ENCODE results near the gene DMXL2.
"Not testable (repeated sequence)": the region's sequence is repeated elsewhere in the genome, so short reads cannot be mapped to it uniquely, and the experiment has no call there.

DMXL2 gene

DNA sequence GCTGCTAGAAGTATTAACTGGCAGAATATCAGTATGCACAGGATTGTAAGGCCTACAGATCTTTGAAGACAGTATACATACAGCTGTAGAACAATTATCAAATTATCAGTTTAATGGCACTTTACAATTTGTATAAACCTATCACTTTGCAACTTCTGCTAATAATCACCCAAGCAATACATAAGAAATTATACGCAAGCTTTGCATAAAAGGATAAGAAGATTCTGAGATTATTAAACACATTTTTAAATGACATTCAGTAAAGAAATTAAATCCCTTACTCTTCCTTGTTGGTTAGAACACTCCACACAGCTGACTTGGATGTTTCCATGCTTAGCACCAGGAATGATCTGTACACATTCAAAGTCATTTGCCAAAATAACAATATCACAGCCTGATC, 46.8 kb downstream of the DMXL2 start:
- H3K27ac ChIP-seq = no peak overlapping the region
- TF ChIP-seq, protein P1, sequence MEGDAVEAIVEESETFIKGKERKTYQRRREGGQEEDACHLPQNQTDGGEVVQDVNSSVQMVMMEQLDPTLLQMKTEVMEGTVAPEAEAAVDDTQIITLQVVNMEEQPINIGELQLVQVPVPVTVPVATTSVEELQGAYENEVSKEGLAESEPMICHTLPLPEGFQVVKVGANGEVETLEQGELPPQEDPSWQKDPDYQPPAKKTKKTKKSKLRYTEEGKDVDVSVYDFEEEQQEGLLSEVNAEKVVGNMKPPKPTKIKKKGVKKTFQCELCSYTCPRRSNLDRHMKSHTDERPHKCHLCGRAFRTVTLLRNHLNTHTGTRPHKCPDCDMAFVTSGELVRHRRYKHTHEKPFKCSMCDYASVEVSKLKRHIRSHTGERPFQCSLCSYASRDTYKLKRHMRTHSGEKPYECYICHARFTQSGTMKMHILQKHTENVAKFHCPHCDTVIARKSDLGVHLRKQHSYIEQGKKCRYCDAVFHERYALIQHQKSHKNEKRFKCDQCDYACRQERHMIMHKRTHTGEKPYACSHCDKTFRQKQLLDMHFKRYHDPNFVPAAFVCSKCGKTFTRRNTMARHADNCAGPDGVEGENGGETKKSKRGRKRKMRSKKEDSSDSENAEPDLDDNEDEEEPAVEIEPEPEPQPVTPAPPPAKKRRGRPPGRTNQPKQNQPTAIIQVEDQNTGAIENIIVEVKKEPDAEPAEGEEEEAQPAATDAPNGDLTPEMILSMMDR (conservative IDR thresholded peaks at IDR 0.05) = no peak
- TF ChIP-seq ZFX (IDR thresholded peaks at IDR 0.05) = no peak

GRCh38 chr15:51573352-51573751, 49.2 kb downstream of the DMXL2 start:
- H3K27ac ChIP-seq = not testable (repeated sequence)

DNA sequence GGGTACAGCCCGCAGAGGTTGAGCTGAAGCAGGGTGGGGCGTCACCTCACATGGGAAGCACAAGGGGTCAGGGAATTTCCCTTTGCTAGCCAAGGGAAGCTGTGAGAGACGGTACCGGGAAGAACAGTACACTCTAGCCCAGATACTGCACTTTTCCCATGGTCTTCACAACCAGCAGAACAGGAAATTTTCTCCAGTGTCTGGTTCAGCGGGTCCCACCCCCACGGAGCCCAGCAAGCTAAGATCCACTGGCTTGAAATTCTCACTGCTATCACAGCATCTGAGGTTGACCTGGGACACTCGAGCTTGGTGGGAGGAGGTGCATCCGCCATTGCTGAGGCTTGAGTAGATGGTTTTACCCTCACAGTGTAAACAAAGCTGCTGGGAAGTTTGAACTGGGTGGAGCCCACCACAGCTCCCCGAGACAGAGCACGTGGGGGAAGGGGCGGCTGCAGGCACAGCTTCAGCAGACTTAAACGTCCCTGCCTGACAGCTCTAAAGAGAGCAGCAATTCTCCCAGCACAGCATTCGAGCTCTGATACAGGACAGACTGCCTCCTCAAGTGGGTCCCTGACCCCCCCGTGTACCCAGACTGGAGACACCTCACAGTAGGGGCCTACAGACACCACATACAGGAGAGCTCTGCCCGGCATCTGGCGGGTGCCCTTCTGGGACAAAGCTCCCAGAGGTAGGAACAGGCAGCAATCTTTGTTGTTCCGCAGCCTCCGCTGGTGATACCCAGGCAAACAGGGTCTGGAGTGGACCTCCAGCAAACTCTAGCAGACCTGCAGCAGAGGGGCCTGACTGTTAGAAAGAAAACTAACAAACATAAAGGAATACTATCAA, 53.4 kb downstream of the DMXL2 start:
- 0 out of 2 replicates have a peak overlapping the region, but pooled peaks have one; percentile 1 for H3K27ac ChIP-seq

DNA sequence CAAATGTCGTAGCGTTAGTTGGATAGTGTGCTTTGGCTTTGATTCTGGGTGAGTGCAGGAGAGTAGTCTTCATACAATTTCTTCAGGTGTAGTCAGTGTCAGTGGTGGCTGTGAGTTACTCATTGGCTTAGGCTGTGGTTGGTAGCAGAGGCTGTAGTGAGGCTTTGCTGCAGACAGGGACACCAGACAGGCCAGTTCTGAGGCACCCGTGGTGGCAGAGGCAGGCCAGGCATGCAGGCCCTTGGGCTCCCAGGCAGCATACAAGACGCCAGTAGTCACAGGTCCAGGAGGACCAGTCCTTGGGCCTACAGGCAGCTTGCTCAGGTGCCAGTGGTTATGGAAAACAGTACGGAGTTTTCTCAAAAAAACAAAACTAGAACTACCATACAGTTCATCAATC, 61.3 kb downstream of the DMXL2 start:
- TF ChIP-seq, protein P1 (conservative IDR thresholded peaks at IDR 0.05) = no peak
- no peak for TF ChIP-seq ZFX (IDR thresholded peaks at IDR 0.05)
- H3K27ac ChIP-seq = no peak overlapping the region

DNA sequence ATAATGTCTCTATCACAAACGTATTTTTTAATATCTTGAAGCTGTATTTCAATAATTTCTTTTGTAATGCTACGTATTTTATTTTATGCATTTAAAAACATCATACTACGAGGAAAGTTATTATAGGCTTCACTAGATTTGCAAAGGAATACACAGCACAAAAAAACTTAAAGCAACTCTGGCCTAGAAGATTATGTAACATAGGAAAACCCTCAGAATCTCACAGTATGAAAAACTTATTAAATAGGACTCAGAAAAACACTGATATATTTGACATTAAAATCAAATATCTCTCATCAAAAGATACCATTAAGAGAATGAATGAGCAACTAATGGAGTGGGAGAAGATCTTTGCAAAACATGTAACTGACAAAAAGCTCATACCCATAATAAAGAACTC, 63.7 kb downstream of the DMXL2 start:
- no peak overlapping the region for H3K27ac ChIP-seq
- TF ChIP-seq, protein P1 (conservative IDR thresholded peaks at IDR 0.05) = no peak
- no peak for TF ChIP-seq ZFX (IDR thresholded peaks at IDR 0.05)

- no peak overlapping the region for H3K27ac ChIP-seq
- TF ChIP-seq ZFX (IDR thresholded peaks at IDR 0.05) = no peak
- TF ChIP-seq, protein P1 (conservative IDR thresholded peaks at IDR 0.05) = no peak
Measured at GRCh38 chr15:51558411-51558810, 64.2 kb downstream of the DMXL2 start.

- TF ChIP-seq, protein P1 (conservative IDR thresholded peaks at IDR 0.05) = no peak
- no peak for TF ChIP-seq ZFX (IDR thresholded peaks at IDR 0.05)
- no peak overlapping the region for H3K27ac ChIP-seq
Measured at GRCh38 chr15:51550841-51551240, 71.7 kb downstream of the DMXL2 start.

GRCh38 chr15:51547656-51548055, 74.9 kb downstream of the DMXL2 start:
- TF ChIP-seq, protein P1 (conservative IDR thresholded peaks at IDR 0.05) = no peak
- no peak for TF ChIP-seq ZFX (IDR thresholded peaks at IDR 0.05)
- no peak overlapping the region for H3K27ac ChIP-seq
